Stimulated activated naive CD4-positive, alpha-beta T cell treated with Interleukin-2 at 50 U/mL for 16 hours (primary cell): Measurements from ENCODE around the gene ANO6.
A peak's percentile ranks its signal among the peaks of the same experiment; 100 is the strongest.
"Not testable (repeated sequence)": the region's sequence is repeated elsewhere in the genome, so short reads cannot be mapped to it uniquely, and the experiment has no call there.

Source experiments
- DNase-seq: peaks from one replicate; lab custom pipeline; 2025; lab: John Stamatoyannopoulos, UW

Gene ANO6

GRCh38 chr12:45215419-45216229 lies at the start of gene ANO6:
Gene ANO6 (plus strand): TSS chr12:45216095. CDS start chr12:45216322, 227 bp downstream.
- DNase-seq, result peak; percentile 81

- no peak for DNase-seq
Measured at GRCh38 chr12:45168976-45169375, 46.9 kb upstream of the ANO6 start.

- DNase-seq, result peak; percentile 73
Measured at GRCh38 chr12:45170456-45171042, 45.3 kb upstream of the ANO6 start.

GRCh38 chr12:45173293-45173692 lies 42.6 kb upstream of the ANO6 start:
- DNase-seq, result not testable (repeated sequence)

- DNase-seq, result no peak
Measured at GRCh38 chr12:45174595-45174994, 41.3 kb upstream of the ANO6 start.

GRCh38 chr12:45178771-45179170 lies 37.1 kb upstream of the ANO6 start:
- DNase-seq, result no peak

GRCh38 chr12:45182511-45182910 lies 33.4 kb upstream of the ANO6 start:
- DNase-seq, result no peak

- DNase-seq, result no peak
Measured at GRCh38 chr12:45183246-45183645, 32.6 kb upstream of the ANO6 start.

GRCh38 chr12:45184147-45184963 lies 31.5 kb upstream of the ANO6 start:
- no peak for DNase-seq

GRCh38 chr12:45186762-45187161 lies 29.1 kb upstream of the ANO6 start:
- no peak for DNase-seq

GRCh38 chr12:45189766-45190403 lies 26.0 kb upstream of the ANO6 start:
- DNase-seq, result no peak

GRCh38 chr12:45191239-45191638 lies 24.7 kb upstream of the ANO6 start:
- DNase-seq, result no peak

- no peak for DNase-seq
Measured at GRCh38 chr12:45192707-45193106, 23.2 kb upstream of the ANO6 start.

- no peak for DNase-seq
Measured at GRCh38 chr12:45200491-45201043, 15.3 kb upstream of the ANO6 start.

GRCh38 chr12:45203767-45204166 lies 12.1 kb upstream of the ANO6 start:
- DNase-seq, result no peak

GRCh38 chr12:45204757-45205156 lies 11.1 kb upstream of the ANO6 start:
- DNase-seq, result no peak

GRCh38 chr12:45205165-45205825 lies 10.6 kb upstream of the ANO6 start:
- no peak for DNase-seq

- no peak for DNase-seq
Measured at GRCh38 chr12:45208604-45209487, 7.0 kb upstream of the ANO6 start.

GRCh38 chr12:45209784-45210183 lies 6.1 kb upstream of the ANO6 start:
- DNase-seq, result no peak

GRCh38 chr12:45212064-45212463 lies 3.8 kb upstream of the ANO6 start:
- DNase-seq, result no peak
